GM13977 (cell line): Measurements from ENCODE around the gene COL4A1.

Source experiments
- DNase-seq: peaks from one replicate; pipeline ENCODE4 v3.0.0; 2012; ENCODE audit warnings: low spot score
- in situ Hi-C: fragments of 300-500 bp; cut with MboI; formaldehyde crosslinking; loops from one replicate; pipeline ENCODE4 v1.12.0; 2022; ENCODE audit warnings: low sequenced_read_pairs, low pct_unique_long_range_greater_than_20kb, mixed read lengths, inconsistent platforms; ENCODE audit not compliant: unreplicated experiment
- TF ChIP-seq, protein P1 (sequence below): IDR thresholded peaks from 2 replicates; pipeline ENCODE4 v1.5.1; 2012; ENCODE audit warnings: mild to moderate bottlenecking, control low read depth; ENCODE audit not compliant: insufficient read depth; ENCODE audit errors: extremely low read depth, missing control alignments

COL4A1 gene

DNA sequence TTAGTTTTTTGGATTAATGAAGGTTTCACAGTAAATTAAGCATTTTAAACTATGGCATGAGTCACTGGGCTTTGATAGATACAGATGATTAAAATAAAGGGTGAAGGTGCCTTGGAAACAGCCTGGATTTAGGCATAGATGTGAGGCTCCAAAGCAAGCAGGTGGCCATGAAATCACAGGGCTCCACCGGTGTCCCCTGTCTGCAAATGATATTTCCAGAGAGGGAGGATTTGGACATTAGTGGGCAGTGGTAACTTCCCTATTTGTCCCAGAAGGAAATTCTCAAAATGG lies 127.2 kb downstream of the COL4A1 start:
- in situ Hi-C loops = no loop called here
- TF ChIP-seq, protein P1, sequence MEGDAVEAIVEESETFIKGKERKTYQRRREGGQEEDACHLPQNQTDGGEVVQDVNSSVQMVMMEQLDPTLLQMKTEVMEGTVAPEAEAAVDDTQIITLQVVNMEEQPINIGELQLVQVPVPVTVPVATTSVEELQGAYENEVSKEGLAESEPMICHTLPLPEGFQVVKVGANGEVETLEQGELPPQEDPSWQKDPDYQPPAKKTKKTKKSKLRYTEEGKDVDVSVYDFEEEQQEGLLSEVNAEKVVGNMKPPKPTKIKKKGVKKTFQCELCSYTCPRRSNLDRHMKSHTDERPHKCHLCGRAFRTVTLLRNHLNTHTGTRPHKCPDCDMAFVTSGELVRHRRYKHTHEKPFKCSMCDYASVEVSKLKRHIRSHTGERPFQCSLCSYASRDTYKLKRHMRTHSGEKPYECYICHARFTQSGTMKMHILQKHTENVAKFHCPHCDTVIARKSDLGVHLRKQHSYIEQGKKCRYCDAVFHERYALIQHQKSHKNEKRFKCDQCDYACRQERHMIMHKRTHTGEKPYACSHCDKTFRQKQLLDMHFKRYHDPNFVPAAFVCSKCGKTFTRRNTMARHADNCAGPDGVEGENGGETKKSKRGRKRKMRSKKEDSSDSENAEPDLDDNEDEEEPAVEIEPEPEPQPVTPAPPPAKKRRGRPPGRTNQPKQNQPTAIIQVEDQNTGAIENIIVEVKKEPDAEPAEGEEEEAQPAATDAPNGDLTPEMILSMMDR = no peak
- no peak for DNase-seq

DNA sequence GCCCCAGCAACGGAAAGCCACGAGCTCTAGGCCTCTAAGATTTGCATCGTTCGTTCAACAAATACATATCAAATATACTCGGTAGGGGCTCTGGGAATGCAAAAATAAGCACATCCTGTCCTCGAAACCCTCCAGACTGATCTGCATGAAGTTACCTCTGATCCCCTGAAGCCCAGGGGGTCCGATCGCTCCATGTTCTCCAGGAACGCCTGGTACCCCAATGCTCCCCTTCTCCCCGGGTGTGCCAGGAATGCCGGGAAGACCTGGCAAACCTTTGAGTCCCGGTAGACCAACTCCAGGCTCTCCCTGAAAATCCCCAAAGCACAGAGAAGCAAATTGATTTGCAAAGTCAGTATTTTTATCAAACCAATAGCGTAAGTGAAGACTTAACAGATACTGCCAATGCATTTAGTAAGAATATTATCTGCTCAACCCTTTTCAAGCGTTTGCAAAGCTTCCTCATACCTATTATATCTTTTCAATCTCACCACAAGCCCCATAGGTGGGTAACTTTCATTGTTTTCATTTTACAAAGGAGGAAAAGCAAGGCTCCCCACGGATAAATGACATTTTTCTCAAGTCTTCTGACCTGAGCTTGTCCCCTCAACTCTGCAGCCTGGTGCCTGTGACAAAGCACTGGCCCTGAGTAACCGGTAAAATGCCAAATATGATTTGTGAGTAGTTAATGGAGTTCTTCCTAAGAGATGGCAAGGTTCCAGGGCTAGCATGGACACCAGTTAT lies 127.7 kb downstream of the COL4A1 start:
- in situ Hi-C loops = no loop called here
- DNase-seq = no peak
- TF ChIP-seq, protein P1 = no peak

DNA sequence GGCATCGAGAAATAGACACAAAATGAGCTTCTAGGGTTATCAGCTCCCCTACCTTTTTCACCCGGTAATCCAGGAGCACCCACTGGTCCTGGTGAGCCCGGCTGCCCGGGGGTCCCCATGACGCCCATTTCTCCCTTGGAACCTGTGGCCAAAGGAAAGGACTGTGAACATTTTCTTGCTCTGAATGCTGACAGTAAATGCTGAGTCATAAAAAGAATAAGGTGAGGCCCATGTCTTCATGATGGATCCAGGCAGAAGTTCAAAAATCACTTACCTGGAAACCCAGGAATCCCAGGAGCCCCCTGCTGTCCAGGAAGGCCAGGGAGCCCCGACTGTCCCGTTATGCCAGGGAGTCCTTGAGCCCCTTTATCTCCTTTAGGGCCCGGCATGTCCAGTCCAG lies 129.2 kb downstream of the COL4A1 start:
- TF ChIP-seq, protein P1 = no peak
- in situ Hi-C loops = no loop called here

DNA sequence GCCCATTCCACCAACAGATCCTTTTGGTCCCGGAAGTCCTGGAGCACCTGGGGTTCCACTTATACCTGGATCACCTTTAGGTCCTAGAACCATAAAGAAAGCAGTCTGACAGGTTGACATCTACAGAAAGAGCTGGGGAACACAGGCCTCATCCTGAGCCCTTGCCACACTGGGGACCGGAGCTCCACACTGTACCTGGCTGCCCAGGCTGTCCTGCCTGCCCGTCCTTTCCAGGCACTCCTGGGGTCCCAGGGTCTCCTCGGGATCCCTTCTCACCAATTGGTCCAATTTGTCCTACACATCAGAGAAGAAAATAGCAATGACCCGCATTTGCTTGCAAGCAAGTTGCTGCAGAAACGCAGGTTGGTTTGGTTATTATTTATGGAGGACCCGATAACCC lies 130.5 kb downstream of the COL4A1 start:
- TF ChIP-seq, protein P1 = no peak
- DNase-seq = no peak
- in situ Hi-C loops = no loop called here

More for the DNA sequence above, 129.2 kb downstream of the COL4A1 start:
- DNase-seq = no peak

DNA sequence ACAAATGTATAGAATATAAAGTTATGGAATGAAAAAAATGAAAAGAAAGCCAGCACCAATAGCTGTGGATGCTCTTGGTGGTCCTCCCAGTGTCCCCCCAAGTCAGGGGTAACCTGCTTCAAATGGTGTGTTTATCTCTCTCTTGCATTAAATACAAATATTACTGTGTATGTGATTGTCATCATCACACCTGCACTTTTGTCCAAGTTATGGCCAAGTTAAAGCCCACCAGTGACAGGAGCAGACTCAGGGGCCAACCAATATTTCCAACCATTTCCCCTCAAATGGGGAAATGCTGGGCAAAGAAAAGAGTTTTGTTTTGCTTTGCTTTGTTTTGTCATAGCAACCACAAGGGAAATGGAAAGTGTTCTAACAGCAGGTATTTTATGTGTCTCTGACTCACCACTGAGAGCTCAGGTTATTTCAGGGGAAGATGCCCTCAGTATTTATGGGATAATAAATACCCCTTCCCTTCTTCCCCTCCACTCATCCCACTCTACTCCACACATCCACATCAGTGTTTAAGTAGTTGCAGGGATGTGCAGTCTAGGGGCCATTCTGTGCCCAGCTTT lies 133.6 kb downstream of the COL4A1 start:
- DNase-seq = no peak
- in situ Hi-C loops = no loop called here
- TF ChIP-seq, protein P1 = no peak

DNA sequence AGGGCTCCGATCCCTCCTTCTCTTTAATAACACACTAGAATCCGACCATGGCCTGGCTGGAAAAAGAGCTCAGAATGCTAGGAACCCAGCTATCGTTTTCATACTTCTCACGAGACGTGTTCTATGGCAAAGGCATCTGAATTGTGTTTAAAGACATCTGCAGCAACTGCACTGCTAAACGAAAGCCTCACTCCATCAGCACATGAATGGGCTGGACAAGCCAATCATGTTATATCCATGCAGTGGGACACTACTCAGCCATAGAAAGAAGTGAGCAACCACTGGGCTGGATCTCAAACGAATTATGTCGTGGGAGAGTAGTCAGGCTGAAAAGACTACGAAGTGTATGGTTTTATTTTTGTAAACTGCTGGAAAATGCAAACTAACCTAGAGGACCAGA lies 136.1 kb downstream of the COL4A1 start:
- no peak for DNase-seq
- in situ Hi-C loops = no loop called here
- TF ChIP-seq, protein P1 = no peak
